Adrenal gland (tissue), 12 donors: ENCODE results near the gene CACNA1C. TPM values are rescaled to one million over a fixed set of nuclear protein-coding genes. Genes with fewer than 3 reads are reported as not detected.

Source experiments
- DNase-seq, 7 donors: peaks; one replicate each; pipeline ENCODE4 v3.0.0-alpha.2; 2019 to 2020
- H3K27ac ChIP-seq, 5 donors: fragments of 200-600 bp; sonication (generic) in 4 of 5; 1 replicate in 3 of 5; 2 replicates in 2 of 5; pipeline versions ENCODE4 v1.5.1 to v1.8.0; 2016 to 2020; ENCODE audit warnings: mild to moderate bottlenecking in 1 of 5
- H3K27me3 ChIP-seq: fragments of 200-600 bp; 2 replicates; pipeline ENCODE4 v1.8.0; 2021
- H3K36me3 ChIP-seq, 2 donors: fragments of 200-600 bp; replicated peaks in 1 of 2; 1 replicate in 1 of 2; 2 replicates in 1 of 2; pipeline versions ENCODE4 v1.5.1 to v1.8.0; 2018 to 2022
- H3K4me1 ChIP-seq, 2 donors: fragments of 200-600 bp; replicated peaks in 1 of 2; 1 replicate in 1 of 2; 2 replicates in 1 of 2; pipeline versions ENCODE4 v1.5.1 to v1.8.0; 2018 to 2021
- H3K4me3 ChIP-seq, 4 donors: fragments of 200-600 bp; sonication (generic) in 3 of 4; one replicate each; pipeline ENCODE4 v1.5.1; 2016 to 2018
- H3K9me3 ChIP-seq, 3 donors: fragments of 200-600 bp; sonication (generic) in 1 of 3; replicated peaks in 1 of 3; 1 replicate in 2 of 3; 2 replicates in 1 of 3; pipeline versions ENCODE4 v1.5.1 to v1.8.0; 2016 to 2021
- CTCF ChIP-seq, 6 experiments: fragments of 450-650 bp in 4 of 6; fragments of 200-600 bp in 2 of 6; sonication (generic) in 1 of 6; IDR thresholded peaks; 1 replicate in 5 of 6; 2 replicates in 1 of 6; pipeline versions ENCODE4 v1.5.1 to v1.8.0; 2016 to 2021; ENCODE audit warnings: antibody characterized with exemption in 6 of 6, mild to moderate bottlenecking in 2 of 6, moderate library complexity in 1 of 6
- POLR2A ChIP-seq, 2 donors: fragments of 450-650 bp; IDR thresholded peaks; one replicate each; pipeline ENCODE4 v1.6.1; 2017; ENCODE audit warnings: antibody characterized with exemption in 2 of 2, mild to moderate bottlenecking in 2 of 2, moderate library complexity in 1 of 2
- WGBS, 4 donors: extraction: QIAGEN DNeasy Blood & Tissue Kit in 2 of 4; methylation state at CpG; one replicate each; pipeline versions ENCODE4 v1.1.5 to v1.1.7; 2013 to 2017; 5-methylcytosine and 5-hydroxymethylcytosine counted together
- intact Hi-C, 2 donors: fragments of 100-400 bp; cut with DNase I; formaldehyde crosslinking; loops; one replicate each; pipeline versions ENCODE4 v1.14.1 to v1.15.0; 2022 to 2023
- polyA plus RNA-seq, 3 donors: library from polyadenylated mRNA; stranded (reverse); fragments of 200-250 nt in 2 of 3; fragments of 350-450 nt in 1 of 3; fragmentation: Illumina TruSeq in 1 of 3; extraction: RNeasy Lipid Tissue Mini Kit (QIAGEN cat#74804) in 1 of 3; gene quantifications; one replicate each; pipeline ENCODE4 v1.2.3, GENCODE V29; 2013 to 2014
- total RNA-seq, 9 donors: library from RNA; depleted of rRNA in 4 of 9; stranded (reverse); fragments of >200 nt in 4 of 9; fragments of 120-200 nt in 1 of 9; fragmentation: NEBNext Ultra II Directional in 1 of 9; extraction: Animal tissue kit (Norgen Biotek cat#: 25700) in 1 of 9; gene quantifications; one replicate each; pipeline versions ENCODE4 v1.1.0 to v1.2.4, GENCODE V29; 2013 to 2023
- donor health status: healthy with polysubstance abuse.
- donor health status: Bipolar disorder and iron deficiency.
- donor health status: DM: yes; HTN: yes; CAD: no.
- donor health status: DM: no; HTN: no; CAD: no.
- donor health status: DM: no; HTN: no; CAD: no.
- donor health status: DM: yes; HTN: yes; CAD: no.

Gene CACNA1C
- total and polyA plus RNA-seq, 12 donors = 1.4 to 5.8 (median 3.5) TPM

DNA sequence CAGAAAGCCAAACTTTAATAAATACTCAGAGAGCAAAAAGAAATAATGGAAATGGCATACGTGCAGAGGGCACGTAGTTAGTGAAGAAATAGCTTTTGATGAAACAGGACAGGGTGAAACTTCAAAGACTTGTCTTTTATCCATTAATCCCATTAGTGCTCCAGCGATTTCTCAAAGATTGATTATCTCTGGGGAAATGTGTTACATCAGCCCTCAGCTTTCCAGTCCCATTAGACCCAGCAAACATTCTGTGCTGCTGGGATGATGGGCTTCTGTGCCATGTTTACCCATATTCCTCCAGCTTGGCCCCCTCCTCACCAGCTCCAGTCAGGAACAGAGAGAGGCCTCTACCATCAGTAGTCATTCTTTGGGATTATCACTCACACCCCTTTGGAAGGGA, 113.1 kb downstream of the CACNA1C start:
- DNase-seq = no peak

GRCh38 chr12:2166696-2167095, 113.9 kb downstream of the CACNA1C start:
- no peak overlapping the region for H3K27ac ChIP-seq
- intact Hi-C loops = no loop called here

More for the DNA sequence above, 113.1 kb downstream of the CACNA1C start:
- no peak overlapping the region for H3K4me3 ChIP-seq
- no peak overlapping the region for H3K27ac ChIP-seq
- no peaks in the 10 kb centered on the region for H3K36me3 ChIP-seq
- TF ChIP-seq POLR2A (IDR thresholded peaks at IDR 0.05) (no peak), CTCF (IDR thresholded peaks at IDR 0.05) (no peak)
- H3K4me1 ChIP-seq = peaks cover 0 to 10% of the 10 kb centered on the region in 2 donors
- intact Hi-C loops = no loop called here
- 48 to 72% (median 70%) methylated on average over 3 of the region's 3 CpGs for WGBS, 4 donors
- peaks cover 0 to 7% (median 0%) of the 10 kb centered on the region in 3 donors for H3K9me3 ChIP-seq
- H3K27me3 ChIP-seq = no peaks in the 10 kb centered on the region

DNA sequence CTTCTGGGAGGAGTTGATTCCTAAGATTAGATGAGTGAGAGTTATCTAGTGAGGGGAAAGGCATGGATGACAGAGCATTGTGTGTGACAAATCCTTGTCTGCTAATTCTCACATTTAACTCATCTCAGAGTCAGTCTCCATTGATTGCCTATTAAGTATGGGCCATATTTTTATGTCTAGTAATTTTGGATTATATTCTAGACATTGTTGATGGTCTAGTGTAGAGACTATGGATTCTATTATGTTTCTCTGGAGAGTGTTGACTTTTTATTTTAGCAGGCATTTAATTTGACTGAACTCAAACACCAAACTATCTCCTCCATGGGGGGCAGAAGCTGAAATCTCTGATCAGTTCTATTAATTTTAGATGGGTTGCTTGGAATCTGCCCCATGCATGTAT, 114.4 kb downstream of the CACNA1C start:
- Histone ChIP-seq H3K27me3 (no peaks in the 10 kb centered on the region), H3K27ac (no peak overlapping the region), H3K4me1 (peaks cover 0 to 7% of the 10 kb centered on the region in 2 donors), H3K9me3 (peaks cover 0 to 7% (median 0%) of the 10 kb centered on the region in 3 donors), H3K36me3 (no peaks in the 10 kb centered on the region), H3K4me3 (no peak overlapping the region)
- intact Hi-C loops = no loop called here
- no peak for TF ChIP-seq CTCF (IDR thresholded peaks at IDR 0.05)
- no peak for TF ChIP-seq POLR2A (IDR thresholded peaks at IDR 0.05)
- no peak for DNase-seq

More at GRCh38 chr12:2166696-2167095, 113.9 kb downstream of the CACNA1C start:
- Histone ChIP-seq H3K9me3 (peaks cover 0 to 7% (median 0%) of the 10 kb centered on the region in 3 donors), H3K27me3 (no peaks in the 10 kb centered on the region), H3K4me1 (peaks cover 0 to 7% of the 10 kb centered on the region in 2 donors), H3K4me3 (no peak overlapping the region), H3K36me3 (no peaks in the 10 kb centered on the region)
- 76 to 88% (median 80%) methylated on average over 5 of the region's 5 CpGs for whole genome bisulfite sequencing, 4 donors
- DNase-seq = no peak
- TF ChIP-seq POLR2A (IDR thresholded peaks at IDR 0.05) (no peak), CTCF (IDR thresholded peaks at IDR 0.05) (no peak)

DNA sequence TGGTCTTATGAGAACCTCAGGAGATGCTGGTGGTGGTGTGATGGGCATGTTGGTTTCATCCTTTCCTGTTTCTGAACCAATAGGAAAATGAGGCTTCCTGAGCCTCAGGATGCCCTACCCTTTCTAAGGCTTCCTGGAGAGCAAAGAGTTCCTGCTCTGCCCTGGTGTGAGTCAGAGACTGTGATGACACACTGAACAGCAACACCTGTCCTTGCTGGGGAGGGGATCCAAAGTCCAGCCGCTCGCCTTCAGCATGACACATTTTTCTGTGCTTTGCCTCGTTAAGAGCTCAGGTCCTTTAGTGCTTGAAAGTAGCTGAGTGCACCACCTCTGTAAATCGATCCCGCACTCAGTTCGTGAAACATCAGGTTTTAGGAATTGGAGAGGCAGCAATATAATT, 116.0 kb downstream of the CACNA1C start:
- 91 to 97% (median 93%) methylated on average over 6 of the region's 6 CpGs for whole genome bisulfite sequencing, 4 donors
- intact Hi-C loops = no loop called here
- H3K4me1 ChIP-seq = peaks cover 0 to under 1% of the 10 kb centered on the region in 2 donors

More for the DNA sequence above, 116.0 kb downstream of the CACNA1C start:
- H3K36me3 ChIP-seq = no peaks in the 10 kb centered on the region
- TF ChIP-seq POLR2A (IDR thresholded peaks at IDR 0.05) (no peak), CTCF (IDR thresholded peaks at IDR 0.05) (no peak)
- peaks cover 0 to 7% (median 0%) of the 10 kb centered on the region in 3 donors for H3K9me3 ChIP-seq
- H3K27me3 ChIP-seq = no peaks in the 10 kb centered on the region
- DNase-seq = no peak
- H3K4me3 ChIP-seq = no peak overlapping the region
- H3K27ac ChIP-seq = no peak overlapping the region
